ENCODE measurements around the gene SNHG17. TPM values are rescaled to one million over a fixed set of nuclear protein-coding genes. Genes with fewer than 3 reads are reported as not detected.
"Not testable (repeated sequence)": the region's sequence is repeated elsewhere in the genome, so short reads cannot be mapped to it uniquely, and the experiment has no call there.

SNHG17 gene
- total RNA-seq, 6 experiments from 2014 or later, result 29.6 to 45.4 (median 32.0) TPM

- Mint-ChIP-seq H3K27me3 (ENCODE audit: insufficient read depth) (peaks cover 8% of the 10 kb centered on the region), H3K4me1 (ENCODE audit: low read depth) (peaks cover 57% of the 10 kb centered on the region), H3K4me3 (peak overlapping the region; percentile 81), H3K36me3 (ENCODE audit: low read depth) (peaks cover 29% of the 10 kb centered on the region), H3K9me3 (no peaks in the 10 kb centered on the region), H3K27ac (peak overlapping the region; percentile 56)
- TF ChIP-seq CTCF (IDR thresholded peaks at IDR 0.05), result no peak
- no peak for DNase-seq
Observed at GRCh38 chr20:38445901-38446425, 10.8 kb upstream of the SNHG17 start.

GRCh38 chr20:38445381-38445796 lies 10.3 kb upstream of the SNHG17 start:
- Mint-ChIP-seq H3K4me1 (ENCODE audit: low read depth) (peaks cover 52% of the 10 kb centered on the region), H3K36me3 (ENCODE audit: low read depth) (peaks cover 24% of the 10 kb centered on the region), H3K27me3 (ENCODE audit: insufficient read depth) (peaks cover 10% of the 10 kb centered on the region), H3K4me3 (no peak overlapping the region), H3K9me3 (no peaks in the 10 kb centered on the region), H3K27ac (no peak overlapping the region)
- no peak for DNase-seq
- no peak for TF ChIP-seq CTCF (IDR thresholded peaks at IDR 0.05)

- no peak for TF ChIP-seq CTCF (IDR thresholded peaks at IDR 0.05)
- Mint-ChIP-seq H3K9me3 (no peaks in the 10 kb centered on the region), H3K27me3 (ENCODE audit: insufficient read depth) (peaks cover 12% of the 10 kb centered on the region), H3K4me1 (ENCODE audit: low read depth) (peaks cover 23% of the 10 kb centered on the region), H3K27ac (no peak overlapping the region; the same call in 1 of the 2 replicates), H3K36me3 (ENCODE audit: low read depth) (no peaks in the 10 kb centered on the region), H3K4me3 (peak overlapping the region; percentile 4; the same call in 1 of the 2 replicates)
- no peak for DNase-seq
Observed at GRCh38 chr20:38441916-38442315, 6.8 kb upstream of the SNHG17 start.

GRCh38 chr20:38441110-38441509 lies 6.0 kb upstream of the SNHG17 start:
- H3K4me3 Mint-ChIP-seq; DNase-seq; H3K36me3 Mint-ChIP-seq (ENCODE audit: low read depth); H3K27ac Mint-ChIP-seq; H3K9me3 Mint-ChIP-seq: not testable (repeated sequence)
- H3K4me1 Mint-ChIP-seq (ENCODE audit: low read depth), result peaks cover 25% of the 10 kb centered on the region
- H3K27me3 Mint-ChIP-seq (ENCODE audit: insufficient read depth), result peaks cover 12% of the 10 kb centered on the region

GRCh38 chr20:38437796-38438195 lies 2.7 kb upstream of the SNHG17 start:
- Mint-ChIP-seq H3K9me3 (no peaks in the 10 kb centered on the region), H3K36me3 (ENCODE audit: low read depth) (peaks cover 14% of the 10 kb centered on the region), H3K27me3 (ENCODE audit: insufficient read depth) (peaks cover 11% of the 10 kb centered on the region), H3K4me1 (ENCODE audit: low read depth) (peaks cover 36% of the 10 kb centered on the region), H3K4me3 (no peak overlapping the region), H3K27ac (no peak overlapping the region)
- TF ChIP-seq CTCF (IDR thresholded peaks at IDR 0.05), result no peak
- no peak for DNase-seq

- Mint-ChIP-seq H3K4me3 (peak overlapping the region; percentile 96), H3K27me3 (ENCODE audit: insufficient read depth) (peaks cover 2% of the 10 kb centered on the region), H3K4me1 (ENCODE audit: low read depth) (peaks cover 45% of the 10 kb centered on the region), H3K9me3 (no peaks in the 10 kb centered on the region), H3K36me3 (ENCODE audit: low read depth) (peaks cover 33% of the 10 kb centered on the region), H3K27ac (peak overlapping the region; percentile 96)
- TF ChIP-seq CTCF (IDR thresholded peaks at IDR 0.05), result no peak; the same call in none of the 2 replicates
- peak; percentile 57 for DNase-seq
Observed at GRCh38 chr20:38435555-38435939, 419 bp upstream of the SNHG17 start.

Data from HFFc6 (cell line).